ENCODE measurements around the gene SF3B3.

DNA sequence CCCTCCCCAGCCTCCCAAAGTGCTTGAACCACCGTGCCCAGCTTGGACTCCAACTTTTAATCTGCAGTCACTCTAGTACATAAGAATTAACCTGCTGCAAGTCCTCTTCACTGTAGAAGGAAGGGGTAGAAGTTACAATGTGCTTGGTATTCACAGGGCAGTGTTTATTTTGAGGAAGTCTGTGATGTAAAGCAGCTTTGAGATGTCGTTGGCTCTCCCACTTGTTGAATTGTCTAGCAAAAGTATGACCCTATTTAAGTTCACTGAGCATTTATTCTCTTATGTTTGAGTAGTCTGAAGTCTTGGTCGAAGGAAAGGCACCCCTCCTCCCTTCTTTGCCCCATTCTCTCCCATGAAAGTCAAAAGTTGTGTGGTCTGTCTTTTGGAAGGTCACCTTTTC is 28.2 kb downstream of the SF3B3 start:
- TF ChIP-seq ELF4 (IDR thresholded peaks at IDR 0.05) (no peak), TARDBP (IDR thresholded peaks at IDR 0.05) (no peak), FOXM1 (IDR thresholded peaks at IDR 0.05; ENCODE audit: borderline replicate concordance) (no peak), L3MBTL2 (conservative IDR thresholded peaks at IDR 0.05) (no peak), FOXK2 (IDR thresholded peaks at IDR 0.05) (no peak), SP1 (IDR thresholded peaks at IDR 0.05) (no peak), HDGF (IDR thresholded peaks at IDR 0.05; ENCODE audit: borderline replicate concordance) (no peak), BHLHE40 (IDR thresholded peaks at IDR 0.05; ENCODE audit: borderline replicate concordance) (no peak), FOXA1 (IDR thresholded peaks at IDR 0.05) (no peak), SUZ12 (IDR thresholded peaks at IDR 0.05) (no peak)
- TF ChIP-seq, protein P1, sequence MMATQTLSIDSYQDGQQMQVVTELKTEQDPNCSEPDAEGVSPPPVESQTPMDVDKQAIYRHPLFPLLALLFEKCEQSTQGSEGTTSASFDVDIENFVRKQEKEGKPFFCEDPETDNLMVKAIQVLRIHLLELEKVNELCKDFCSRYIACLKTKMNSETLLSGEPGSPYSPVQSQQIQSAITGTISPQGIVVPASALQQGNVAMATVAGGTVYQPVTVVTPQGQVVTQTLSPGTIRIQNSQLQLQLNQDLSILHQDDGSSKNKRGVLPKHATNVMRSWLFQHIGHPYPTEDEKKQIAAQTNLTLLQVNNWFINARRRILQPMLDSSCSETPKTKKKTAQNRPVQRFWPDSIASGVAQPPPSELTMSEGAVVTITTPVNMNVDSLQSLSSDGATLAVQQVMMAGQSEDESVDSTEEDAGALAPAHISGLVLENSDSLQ (IDR thresholded peaks at IDR 0.05), result no peak
